GM18870 (cell line): ENCODE measurements around the gene TM9SF4.

Source experiments
- ATAC-seq: cut with Tn5 transposase; IDR thresholded peaks from one replicate; pipeline ENCODE4 v1.9.1; 2021; ENCODE audit warnings: moderate library complexity; ENCODE audit not compliant: unreplicated experiment

TM9SF4 gene

DNA sequence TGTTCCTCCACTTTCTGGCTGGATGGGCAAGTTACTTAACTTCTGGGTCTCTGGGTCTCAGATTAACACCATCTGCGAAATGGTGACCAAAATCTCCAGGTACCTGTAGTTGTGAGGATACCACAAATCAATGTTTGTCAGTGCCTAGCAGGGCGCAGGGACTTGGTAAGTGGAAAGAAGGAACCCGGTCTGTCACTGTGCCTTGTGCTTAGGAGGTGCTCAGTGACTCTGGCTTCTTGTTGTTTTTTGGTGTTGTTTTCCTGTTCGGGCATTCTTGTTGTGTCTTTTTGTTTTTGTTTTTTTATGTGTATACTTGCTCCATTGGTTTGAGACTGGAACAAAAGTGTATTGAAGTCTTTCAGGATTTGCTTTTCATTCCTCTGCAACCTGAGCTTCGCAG, 17.8 kb downstream of the TM9SF4 start:
- no peak for ATAC-seq

DNA sequence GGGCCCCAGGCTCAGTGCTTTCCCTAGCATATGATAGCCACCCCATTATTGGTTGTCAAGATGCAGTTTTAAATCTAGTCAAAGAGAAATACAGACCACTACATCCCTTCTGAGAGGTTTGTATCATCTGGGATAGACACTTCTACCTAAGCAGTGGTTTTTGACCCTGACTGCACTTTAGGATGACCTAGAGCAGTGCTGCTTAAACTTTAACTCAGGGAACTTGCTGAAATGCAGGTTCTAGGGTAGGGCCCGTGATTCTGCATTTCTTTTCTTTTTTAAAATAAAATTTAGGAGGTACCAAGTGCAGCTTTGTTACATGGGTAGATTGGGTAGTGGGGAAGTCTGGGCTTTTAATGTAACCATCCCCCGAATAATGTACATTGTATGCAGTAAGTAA, 18.7 kb downstream of the TM9SF4 start:
- no peak for ATAC-seq

DNA sequence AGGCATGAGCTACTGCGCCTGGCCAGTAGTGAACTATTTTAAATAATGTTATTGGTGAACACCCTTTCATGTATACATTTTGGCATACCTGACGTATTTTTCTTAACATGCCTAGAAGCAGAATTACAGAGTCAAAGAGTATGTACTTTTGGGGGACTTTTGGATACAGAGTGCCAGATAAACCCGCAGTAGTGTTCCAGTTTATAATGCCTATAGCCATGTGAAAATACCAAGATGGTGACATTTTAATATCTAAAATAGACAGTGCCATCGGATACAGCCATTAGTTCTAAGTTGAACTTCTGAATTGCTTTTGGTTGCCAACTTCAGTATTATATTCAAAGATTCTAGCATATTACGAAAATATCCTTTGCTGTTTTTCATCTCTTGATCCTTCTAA, 20.3 kb downstream of the TM9SF4 start:
- ATAC-seq = no peak

DNA sequence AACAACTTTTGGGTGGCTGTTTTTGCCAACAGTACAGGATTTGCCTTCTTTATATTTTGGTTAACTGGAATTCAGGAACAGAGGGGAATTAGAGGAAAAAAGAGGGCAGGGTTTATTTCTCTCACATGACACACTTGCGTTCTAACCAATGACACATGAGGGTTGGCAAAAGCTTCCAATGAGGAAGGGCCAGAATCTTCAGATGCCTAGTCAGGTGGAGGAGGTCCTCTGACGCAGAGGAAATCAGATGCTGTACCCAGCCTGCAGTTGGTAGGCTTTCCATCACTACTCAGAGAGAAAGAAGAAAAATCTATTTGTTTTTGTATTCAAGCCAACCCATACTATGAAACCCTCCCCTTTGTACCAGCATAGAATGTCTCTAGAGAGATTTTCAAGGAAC, 20.8 kb downstream of the TM9SF4 start:
- no peak for ATAC-seq

DNA sequence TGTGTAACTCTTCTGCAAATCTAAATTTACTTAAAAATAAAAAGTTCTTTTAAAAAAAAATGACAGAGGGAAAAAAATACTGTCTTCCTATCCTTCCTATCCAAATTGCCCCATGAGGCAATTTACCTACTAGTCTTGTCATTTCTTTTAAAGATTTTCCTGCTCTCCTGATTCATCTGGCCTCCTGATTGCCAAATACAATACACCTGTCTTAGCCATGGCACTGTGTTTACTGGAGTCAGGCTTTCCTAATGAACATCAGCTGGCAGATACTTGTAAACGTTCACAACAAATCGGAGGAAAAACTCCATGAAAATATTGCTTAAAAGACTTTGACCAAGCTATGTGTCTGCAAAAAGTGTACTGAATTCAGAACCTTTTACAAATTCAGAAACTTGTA, 21.5 kb downstream of the TM9SF4 start:
- no peak for ATAC-seq

DNA sequence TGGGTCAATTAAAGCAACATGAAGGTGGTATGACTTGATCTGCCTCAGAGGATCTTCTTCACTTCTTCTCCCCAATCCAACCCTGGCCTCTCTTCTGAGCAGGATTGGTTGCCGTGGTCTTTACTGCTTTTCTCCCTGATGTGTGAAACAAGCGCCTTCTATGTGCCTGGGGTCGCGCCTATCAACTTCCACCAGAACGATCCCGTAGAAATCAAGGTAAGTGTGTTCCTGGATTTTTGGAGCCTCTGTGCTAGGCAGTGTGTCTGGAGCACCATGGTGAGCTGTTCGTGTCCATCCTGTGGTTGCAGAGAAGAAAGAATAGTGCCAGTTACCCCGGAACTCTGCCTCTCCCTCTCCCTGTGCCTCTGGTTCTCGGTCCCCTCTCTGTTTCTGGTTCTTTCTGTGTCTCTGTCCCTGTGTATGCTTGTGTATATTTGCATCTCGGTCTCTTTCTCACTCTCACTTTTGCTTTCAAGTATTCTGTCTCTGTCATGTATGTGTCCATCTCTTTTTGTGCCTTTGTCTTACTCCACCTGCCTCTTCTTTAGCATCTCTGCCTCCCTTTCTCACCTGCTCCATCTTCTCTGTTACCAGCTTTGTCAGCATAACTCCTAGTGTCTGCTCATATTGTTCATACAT, 23.5 kb downstream of the TM9SF4 start:
- ATAC-seq = peak; percentile 88

DNA sequence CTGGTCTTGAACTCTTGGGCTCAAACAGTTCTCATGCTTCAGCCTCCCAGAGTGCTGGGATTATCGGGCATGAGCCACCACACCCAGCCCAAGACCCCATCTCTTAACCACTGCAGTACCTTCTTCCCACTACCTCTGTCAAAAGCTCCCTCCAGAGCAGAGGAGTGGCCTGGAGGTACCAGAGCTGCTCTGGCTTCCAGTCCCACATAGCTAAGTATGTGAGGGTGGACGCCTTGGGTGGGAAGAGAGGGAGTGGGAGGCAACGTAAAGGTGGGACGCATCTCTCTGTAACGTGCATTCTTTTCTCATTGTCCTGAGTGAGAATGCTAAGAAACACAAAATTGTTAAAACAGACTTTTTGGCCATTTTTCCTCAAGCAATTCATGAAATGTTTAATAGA, 24.5 kb downstream of the TM9SF4 start:
- no peak for ATAC-seq

DNA sequence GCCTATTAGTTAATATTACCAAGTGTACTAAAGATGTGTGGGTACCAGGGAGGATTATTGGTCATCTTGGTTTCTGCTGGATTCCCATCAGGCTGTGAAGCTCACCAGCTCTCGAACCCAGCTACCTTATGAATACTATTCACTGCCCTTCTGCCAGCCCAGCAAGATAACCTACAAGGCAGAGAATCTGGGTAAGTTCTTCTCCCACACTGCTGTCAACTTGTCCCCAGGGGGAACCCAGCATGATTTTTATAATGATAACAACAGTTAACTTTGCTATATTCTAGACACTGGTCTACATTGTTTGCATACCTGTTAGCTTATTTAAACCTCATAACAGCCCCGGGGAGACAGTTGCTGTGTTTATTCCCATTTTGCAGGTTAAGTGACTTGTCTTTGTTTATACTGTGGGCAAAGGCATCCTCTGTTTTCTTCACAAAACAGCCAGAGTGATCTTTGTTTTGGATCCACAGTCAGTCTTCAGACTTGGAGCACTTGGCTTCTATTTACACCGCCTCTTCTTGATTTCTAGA, 26.5 kb downstream of the TM9SF4 start:
- no peak for ATAC-seq

DNA sequence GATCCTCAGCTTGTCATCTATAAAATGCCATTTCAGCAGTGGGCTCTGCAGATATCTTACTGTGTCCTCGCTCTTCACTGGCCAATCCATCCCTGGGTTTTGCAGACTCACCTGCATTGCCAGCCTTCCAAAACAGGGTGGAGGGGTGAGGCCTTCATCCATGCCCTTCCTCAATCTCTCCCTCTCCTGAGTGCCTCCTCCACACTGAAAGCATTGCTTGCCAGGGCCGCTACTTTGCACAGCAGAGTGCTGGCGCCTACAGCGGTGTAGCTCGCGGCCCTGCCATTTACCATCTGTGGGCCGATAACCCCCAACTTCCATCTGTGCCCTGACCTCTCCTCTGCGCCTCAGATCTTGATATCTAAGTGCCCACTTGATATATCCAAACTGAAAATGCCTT, 29.4 kb downstream of the TM9SF4 start:
- ATAC-seq = no peak

DNA sequence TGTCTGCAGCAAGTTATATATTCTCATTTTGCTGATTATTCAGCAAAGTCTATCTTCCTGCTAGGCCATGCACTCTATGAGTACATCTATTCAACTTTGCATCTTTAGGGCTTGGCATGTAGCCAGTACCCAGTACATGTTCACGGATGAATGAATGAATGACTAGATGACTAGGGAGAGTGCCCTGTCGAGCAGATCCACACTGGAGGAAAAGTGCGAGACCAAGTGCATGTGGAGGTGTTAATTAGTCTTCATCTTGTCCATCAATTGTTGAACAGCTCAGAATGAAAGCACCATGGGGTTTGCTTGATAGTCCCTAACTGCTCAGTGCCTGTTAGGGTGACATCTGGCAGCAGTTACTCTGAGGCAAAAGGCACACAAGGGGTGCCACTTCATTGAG, 30.4 kb downstream of the TM9SF4 start:
- ATAC-seq = no peak

DNA sequence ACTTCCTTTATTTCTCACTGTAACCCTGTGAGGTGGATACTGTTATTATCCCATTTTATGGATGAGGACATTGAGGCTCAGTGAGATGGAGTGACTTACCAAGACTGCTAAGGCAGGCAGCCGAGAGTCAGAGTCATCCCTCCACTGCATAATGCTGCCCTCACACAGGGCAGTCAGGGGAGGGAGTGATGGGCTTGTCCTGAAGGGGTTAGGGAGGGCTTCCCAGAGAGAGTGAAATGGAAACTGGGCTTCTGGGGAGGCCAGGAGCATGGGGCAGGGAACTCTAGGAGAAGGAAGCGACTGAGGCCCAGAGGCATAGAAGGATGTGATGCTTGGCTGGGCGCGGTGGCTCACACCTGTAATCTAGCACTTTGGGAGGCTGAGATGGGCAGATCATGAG, 31.1 kb downstream of the TM9SF4 start:
- ATAC-seq = no peak

DNA sequence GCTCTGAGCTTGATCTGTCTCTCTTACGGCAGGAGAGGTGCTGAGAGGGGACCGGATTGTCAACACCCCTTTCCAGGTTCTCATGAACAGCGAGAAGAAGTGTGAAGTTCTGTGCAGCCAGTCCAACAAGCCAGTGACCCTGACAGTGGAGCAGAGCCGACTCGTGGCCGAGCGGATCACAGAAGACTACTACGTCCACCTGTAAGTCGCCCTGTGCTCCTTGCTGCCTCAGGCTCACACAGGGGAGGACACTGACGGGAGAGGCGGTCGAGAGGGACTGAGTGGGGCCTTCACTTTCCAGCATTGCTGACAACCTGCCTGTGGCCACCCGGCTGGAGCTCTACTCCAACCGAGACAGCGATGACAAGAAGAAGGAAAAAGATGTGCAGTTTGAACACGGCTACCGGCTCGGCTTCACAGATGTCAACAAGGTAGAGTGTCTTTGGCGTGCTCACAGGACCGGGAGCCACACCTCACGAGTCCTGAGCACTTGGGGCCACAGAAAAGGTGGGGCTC, 32.0 kb downstream of the TM9SF4 start:
- no peak for ATAC-seq

DNA sequence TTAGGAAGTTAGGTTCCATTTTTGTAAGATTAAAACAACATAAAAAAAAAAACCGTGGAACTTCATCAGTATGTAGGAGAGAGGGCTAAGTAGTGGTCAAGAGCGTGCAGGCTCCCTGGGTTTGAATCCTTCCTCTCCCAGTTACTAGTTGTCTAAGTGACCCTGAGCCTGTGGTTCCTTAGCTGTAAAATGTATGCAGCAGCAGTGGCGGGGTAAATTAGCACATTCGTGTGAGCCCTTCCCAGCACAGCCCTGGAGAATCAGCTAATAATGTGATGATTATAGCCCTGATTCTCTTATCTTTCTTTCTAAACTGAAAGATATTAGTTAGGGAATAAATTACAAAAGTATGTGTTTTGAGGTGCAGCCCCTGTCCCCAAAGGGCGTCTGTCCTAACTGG, 32.6 kb downstream of the TM9SF4 start:
- no peak for ATAC-seq

DNA sequence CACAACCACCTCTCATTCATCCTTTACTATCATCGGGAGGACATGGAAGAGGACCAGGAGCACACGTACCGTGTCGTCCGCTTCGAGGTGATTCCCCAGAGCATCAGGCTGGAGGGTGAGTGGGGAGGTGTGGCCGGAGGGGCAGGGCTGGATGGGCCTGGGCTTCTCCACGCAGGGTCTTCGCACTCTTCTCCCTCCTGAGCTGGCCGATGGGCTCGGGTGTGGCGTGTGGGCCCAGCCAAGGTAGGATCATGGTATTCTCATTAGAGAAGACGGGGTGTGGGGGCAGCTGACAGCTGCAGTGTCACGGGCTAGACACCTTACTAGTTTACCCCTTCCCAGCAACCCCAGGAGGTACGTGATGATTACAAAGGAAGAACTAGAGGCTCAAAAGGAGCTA, 33.5 kb downstream of the TM9SF4 start:
- no peak for ATAC-seq

DNA sequence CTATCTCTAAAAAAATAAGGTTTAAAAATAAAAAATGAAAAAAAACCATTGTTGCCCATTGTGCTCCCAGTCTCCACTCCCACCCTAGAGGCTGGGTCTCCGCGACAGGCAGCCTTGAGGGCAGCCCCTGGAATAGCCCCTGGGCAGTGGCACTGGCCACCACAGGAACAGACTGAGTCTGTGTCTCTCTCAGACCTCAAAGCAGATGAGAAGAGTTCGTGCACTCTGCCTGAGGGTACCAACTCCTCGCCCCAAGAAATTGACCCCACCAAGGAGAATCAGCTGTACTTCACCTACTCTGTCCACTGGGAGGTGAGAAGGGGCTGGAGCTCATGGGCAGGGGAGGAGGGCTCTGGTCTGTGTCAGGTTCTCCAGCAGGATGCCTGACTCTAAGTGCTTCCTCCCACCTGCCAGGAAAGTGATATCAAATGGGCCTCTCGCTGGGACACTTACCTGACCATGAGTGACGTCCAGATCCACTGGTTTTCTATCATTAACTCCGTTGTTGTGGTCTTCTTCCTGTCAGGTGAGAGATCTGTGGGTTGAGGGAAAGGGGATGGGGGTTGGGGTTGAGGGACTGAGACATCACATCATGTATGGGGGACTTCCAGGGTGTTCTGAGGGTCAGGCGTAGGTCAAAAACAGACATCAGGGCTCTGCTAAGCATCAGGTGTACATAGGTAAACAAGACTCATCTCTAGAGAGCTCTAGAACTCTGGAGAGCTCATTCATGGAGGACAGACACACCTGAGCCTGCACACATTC, 35.6 kb downstream of the TM9SF4 start:
- no peak for ATAC-seq

DNA sequence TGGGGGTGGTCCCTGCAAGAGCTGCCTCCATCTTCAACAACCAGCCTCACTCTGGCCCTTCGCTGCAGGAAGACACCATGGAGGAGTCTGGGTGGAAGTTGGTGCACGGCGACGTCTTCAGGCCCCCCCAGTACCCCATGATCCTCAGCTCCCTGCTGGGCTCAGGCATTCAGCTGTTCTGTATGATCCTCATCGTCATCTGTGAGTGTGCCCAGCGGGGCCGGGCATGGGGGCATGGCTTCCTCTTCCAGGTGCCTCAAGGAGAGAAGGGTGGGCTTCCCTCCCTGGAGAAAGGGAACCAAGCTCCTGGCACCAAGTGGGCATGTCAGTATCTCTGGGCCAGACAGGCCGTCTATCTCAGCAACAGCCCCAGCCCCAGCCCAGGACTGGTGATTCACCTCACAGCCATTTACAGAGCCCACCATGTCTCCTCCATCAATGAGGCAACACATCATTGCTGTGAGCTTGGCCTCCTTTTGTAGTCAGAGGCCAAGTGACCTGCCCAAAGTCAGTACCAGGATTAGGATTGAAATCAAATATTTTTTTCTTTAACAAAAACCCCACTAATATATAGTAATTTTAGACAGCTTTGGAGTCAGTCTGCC, 40.2 kb downstream of the TM9SF4 start:
- no peak for ATAC-seq

DNA sequence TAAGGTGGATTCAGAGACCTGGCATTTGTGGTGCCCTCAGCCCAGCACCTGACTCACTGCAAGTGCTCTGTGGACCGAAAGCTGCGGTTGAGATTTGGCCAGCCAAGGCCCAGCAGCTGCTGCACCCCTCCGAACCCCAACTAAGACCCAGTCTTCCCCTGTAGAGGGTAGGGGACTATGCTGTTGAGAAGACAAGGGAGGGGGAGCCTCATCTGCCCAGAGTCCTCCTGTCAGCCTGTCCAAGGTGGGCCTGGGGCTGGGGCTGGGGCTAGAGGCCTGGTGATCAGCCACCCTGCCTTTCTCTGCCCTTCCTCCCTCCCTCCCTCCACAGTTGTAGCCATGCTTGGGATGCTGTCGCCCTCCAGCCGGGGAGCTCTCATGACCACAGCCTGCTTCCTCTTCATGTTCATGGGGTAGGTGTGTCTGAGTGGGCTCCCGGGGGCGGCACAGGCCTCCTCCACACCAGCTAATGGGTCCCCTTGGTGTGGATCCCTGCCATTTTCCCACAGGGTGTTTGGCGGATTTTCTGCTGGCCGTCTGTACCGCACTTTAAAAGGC, 40.9 kb downstream of the TM9SF4 start:
- ATAC-seq = no peak

DNA sequence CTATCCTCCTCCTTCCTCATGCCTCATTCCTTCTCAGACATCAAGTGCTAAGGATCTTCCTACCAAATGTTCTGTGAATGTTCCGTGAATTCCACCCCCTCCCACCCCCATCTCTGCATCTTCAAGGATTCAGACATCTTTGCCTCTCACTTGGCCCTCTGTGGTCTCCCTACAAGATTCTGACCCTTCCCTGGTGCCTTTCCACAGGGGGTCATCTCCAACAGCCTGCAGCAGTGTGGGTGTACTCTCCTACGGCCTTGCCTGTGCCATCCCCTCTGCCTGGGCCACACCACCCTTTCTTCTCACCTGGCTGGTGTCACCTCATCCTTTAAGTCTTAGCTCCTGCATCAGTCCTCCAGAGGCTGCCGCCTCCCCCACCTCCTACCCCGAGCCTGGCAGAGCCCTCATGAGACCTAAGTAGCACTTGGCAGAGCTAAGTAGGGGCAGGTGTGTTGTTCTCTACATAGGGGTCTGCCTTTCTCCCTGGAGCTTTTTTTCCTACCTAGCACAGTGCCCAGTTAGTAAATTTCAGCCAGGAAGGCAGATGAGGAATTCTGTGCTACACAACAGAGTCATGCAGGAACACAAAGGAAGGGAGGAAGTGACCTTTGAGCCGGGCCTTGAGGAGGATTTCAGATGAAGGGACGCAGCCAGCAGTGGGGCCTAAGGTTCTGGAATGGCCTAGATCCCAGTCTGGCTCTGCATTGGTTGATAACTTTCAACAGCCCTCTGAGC, 43.1 kb downstream of the TM9SF4 start:
- ATAC-seq = no peak

DNA sequence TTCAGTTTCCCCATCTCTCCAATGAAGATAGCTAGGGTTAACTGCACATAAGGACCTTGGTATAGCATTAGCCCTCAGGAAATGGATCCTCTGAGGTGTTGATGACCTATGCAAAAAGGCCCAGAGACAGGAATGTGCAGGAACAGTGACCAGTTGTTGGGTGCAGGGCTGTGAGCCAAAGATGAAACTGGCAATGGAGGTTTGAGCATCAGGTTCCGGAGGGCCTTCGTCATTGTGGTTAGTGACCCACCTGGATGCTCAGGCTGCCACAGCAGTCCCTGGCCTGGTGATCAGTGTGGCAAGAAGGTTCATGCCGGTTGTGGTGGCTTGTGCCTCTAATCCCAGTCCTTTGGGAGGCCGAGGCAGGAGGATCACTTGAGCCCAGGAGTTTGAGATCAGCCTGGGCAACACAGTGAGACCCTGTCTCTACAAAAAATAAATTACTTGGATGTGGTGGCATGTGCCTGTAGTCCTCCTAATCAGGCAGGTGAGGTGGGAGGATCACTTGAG, 43.7 kb downstream of the TM9SF4 start:
- no peak for ATAC-seq

DNA sequence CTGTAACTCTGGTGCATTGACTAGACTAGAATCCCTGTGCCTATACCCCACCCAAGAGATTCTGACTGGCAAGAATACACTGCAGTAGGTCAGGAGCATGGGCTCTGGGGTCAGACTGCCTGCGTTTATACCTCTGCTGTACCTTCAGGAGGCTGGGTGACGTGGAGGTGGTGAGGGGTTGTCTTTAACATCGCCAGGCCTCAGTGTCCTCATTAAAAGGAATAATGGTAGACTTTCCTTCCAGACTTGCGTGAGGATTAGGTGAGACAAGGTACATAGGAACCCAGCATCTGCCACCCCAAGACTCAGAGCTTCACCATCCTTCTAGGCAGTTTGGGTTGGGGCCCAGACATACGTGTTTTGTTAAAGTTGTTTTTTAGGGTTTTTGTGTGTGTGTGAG, 44.3 kb downstream of the TM9SF4 start:
- no peak for ATAC-seq
